ENCODE measurements around the gene FANK1.

DNA sequence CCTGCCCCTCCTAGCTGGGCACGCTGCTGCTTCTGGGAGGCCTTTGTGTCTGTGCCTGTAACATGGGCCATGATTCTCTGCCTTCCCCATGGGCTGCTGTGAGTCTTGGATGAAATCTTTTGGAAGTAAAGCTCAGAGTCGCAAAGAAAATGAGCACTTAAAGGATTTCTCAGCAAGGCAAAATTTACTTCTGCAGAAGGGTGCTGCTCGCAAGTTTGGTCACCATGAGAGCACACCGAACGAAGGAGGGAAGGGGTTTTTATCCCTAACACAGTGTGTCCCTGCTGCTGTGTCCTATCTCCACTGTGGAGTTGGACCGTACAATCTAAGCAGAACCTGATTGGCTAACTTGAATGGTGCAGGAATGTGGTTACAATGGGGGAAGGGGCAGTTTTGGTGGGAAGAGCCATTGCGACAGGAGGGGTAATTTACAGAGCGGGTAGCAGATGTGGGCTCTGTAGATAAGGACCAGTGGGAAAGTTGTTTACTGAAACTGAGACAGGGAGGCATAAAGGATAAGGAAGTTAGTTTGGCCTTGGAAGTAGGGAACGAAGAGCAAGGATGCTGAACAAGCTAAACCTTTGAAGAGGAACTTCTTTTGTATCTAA, 57.5 kb downstream of the FANK1 start:
- TF ChIP-seq, protein P1, sequence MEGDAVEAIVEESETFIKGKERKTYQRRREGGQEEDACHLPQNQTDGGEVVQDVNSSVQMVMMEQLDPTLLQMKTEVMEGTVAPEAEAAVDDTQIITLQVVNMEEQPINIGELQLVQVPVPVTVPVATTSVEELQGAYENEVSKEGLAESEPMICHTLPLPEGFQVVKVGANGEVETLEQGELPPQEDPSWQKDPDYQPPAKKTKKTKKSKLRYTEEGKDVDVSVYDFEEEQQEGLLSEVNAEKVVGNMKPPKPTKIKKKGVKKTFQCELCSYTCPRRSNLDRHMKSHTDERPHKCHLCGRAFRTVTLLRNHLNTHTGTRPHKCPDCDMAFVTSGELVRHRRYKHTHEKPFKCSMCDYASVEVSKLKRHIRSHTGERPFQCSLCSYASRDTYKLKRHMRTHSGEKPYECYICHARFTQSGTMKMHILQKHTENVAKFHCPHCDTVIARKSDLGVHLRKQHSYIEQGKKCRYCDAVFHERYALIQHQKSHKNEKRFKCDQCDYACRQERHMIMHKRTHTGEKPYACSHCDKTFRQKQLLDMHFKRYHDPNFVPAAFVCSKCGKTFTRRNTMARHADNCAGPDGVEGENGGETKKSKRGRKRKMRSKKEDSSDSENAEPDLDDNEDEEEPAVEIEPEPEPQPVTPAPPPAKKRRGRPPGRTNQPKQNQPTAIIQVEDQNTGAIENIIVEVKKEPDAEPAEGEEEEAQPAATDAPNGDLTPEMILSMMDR (IDR thresholded peaks at IDR 0.05): no peak
- TF ChIP-seq POLR2A (IDR thresholded peaks at IDR 0.05): no peak
